Stimulated activated CD4-positive, alpha-beta T cell treated with anti-CD3 and anti-CD28 coated beads, Interleukin-2, amount 100 ng/mL, for 4 hours (primary cell): ENCODE measurements around the gene MS4A18.
"Not testable (repeated sequence)": the region's sequence is repeated elsewhere in the genome, so short reads cannot be mapped to it uniquely, and the experiment has no call there.

Experiments used
- DNase-seq: peaks from one replicate; pipeline ENCODE4 v3.0.0-alpha.2; 2020; ENCODE audit warnings: low read depth

The MS4A18 gene

DNA sequence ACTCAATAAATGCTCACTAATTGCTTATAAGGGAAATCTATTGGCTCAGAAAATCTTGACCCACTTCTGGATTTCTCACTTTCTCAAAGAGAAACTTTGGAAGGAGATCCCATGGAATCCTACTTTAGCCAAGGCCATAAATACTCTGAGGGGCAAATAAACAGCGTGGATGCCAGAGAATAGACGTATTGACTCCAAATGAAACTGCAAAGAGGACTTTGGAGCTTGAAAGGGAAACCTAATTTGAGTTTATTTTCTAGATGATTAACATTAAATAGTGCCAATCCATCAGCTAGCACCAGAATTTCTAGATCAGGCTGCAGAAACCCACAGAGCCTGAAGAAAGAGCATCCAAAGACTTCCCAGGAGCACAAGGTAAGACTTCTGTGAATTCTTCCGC, at the start of gene MS4A18:
Gene MS4A18, plus strand, starts transcription at position 301 of the 400 bp plus-strand sequence.
- DNase-seq = no peak

DNA sequence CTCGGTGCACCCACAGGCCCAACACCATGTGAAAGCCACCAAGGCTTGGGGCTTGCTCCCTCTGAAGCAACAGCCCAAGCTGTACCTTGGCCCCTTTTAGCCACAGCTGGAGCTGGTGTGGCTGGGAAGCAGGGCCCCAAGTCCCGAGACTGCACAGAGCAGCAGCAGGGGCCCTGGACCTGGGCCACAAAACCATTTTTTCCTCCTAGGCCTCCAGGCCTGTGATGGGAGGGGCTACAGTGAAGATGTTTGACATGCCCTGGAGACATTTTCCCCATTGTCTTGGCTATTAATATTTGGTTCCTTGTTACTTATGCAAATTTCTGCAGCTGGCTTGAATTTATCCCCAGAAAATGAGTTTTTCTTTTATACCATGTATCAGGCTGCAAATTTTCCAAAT, 46.3 kb upstream of the MS4A18 start:
- not testable (repeated sequence) for DNase-seq

GRCh38 chr11:60679879-60680278, 44.6 kb upstream of the MS4A18 start:
- DNase-seq = no peak

DNA sequence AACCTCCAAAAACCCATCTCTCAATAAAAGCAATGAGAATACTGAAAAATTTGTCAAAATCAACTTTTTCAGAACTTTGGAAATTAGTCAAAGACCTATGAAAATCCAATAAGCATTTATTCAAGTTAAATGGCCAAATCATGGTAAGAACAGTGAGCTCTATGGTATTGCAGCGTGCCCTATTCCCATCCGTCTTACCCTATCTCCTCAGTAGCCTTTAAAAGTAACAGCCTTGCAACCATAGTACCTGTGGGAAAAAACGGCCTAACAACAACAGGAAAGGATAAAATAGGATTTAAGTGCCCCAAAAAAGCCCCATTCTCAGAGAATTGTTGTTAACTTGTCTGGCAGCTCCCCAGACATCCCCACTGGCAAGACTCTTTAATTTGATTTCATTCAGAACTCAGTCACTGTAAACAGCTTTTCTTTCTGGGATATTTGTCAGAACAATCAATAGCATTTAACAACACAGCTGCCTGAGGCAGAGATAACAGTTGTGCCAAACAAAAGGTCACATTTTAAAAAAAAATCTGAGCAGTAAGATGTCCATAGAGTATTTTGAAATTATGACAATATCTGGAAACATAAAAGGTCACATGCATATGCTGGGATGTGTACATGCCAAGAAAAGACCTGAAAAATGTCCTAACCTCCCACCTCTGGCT, 43.9 kb upstream of the MS4A18 start:
- no peak for DNase-seq

DNA sequence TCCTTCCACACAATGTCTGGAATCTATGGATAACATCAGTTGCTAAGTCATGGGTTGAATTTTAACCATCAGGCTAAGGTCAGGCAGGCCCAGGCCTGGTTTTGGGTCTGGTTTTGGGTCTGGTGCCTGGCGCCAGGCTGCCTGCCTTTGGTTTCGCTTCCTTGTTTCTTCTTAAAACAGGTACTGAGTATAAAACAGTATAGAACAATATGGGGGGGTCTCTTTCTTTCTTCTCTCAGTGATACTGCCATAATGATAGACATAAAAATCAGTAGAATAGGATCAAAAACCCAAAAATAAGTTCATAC, 40.0 kb upstream of the MS4A18 start:
- not testable (repeated sequence) for DNase-seq

DNA sequence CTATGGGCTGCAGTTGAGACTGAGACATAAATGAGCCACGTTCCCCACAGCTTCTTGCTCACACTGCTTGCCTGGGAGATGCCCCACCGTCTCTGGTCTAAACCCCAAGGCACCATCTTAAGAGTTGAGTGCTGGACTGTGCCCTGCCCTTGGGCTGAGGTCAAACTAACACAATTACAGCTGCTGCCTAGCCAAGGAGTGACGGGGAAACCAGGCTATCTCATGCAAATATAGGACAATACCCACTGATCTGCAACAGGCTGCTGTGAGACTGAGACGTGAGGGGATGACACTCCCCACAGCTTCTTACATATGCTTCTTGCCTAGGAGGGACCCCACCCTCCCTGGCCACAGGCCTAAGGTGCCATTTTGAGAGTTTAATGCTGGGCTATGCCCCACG, 32.9 kb upstream of the MS4A18 start:
- DNase-seq = no peak

- DNase-seq = no peak
These were observed 25.2 kb upstream of the MS4A18 start, which contains the start of gene MS4A8 for GRCh38 chr11:60699284-60699691. MS4A8 (plus strand) TSS chr11:60699612; CDS start chr11:60700861, 1,249 bp downstream.

- DNase-seq = no peak
These were observed 24.6 kb upstream of the MS4A18 start for GRCh38 chr11:60699936-60700335.

DNA sequence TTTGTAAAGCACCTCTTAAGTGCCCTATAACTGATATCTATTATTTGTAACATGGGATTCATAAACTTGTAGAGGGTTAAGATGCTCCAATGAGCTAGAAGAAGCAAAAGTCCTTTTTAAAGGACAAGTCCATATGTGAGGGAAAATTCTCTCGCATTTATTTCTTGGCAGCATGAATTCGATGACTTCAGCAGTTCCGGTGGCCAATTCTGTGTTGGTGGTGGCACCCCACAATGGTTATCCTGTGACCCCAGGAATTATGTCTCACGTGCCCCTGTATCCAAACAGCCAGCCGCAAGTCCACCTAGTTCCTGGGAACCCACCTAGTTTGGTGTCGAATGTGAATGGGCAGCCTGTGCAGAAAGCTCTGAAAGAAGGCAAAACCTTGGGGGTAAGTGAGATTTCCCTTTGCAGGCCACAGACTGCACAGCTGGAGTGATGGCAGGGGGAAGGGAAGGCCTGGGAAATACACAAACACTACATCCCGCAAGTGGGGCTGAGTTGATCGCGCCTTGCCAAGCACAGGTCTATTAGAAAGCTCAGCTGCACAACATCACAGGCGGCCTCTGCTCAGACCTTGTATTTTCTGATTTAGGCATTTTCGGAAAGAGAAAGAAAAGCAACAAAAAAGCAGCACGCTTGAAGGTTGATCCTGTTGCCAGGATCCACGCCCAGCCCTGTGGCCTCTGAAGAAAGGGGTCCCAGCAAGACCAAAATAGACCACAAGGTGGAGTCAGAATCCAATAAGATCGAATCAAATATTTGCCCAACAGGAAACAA, 23.6 kb upstream of the MS4A18 start:
- no peak for DNase-seq

- DNase-seq = no peak
These were observed 23.1 kb upstream of the MS4A18 start for GRCh38 chr11:60701469-60701818.

- DNase-seq = no peak
These were observed 21.1 kb upstream of the MS4A18 start for GRCh38 chr11:60703374-60703773.

DNA sequence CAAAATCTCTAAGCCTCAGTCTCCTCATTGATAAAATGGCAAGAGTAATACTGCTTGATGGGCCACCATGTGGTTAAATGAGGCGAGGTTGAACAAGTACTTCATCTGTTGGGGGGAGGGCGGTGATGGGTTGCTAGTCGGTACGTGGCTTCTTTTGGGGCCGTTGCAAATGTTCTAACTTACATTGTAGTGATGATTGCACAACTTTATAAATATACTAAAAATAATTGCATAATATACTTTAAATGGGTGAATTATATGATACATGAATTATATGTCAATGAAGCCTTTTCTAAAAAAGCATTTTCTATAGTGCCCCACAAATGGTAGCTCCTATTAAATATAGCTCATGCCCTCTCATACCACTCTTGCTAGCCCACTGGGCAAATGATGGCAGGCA, 18.6 kb upstream of the MS4A18 start:
- no peak for DNase-seq

- no peak for DNase-seq
These were observed 17.6 kb upstream of the MS4A18 start for GRCh38 chr11:60706931-60707330.

DNA sequence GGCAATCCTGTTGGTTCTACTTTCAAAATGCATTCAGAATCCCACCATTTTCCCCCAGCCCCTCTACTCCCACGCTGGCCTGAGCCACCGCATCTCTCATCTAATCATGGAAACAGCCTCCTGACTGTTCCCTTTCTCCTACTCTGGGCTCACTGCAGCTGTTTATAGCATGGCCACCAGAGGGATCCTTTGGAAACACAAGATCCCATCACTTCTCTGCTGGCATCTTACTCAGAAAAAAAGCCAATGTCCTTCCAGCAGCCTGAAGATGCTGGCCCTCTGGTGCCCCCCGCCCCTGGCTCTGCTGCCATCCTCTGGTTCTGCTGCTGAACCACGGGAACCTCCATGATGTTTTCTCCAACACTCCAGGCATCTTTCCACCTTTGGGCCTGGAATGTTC, 14.0 kb upstream of the MS4A18 start:
- no peak for DNase-seq

DNA sequence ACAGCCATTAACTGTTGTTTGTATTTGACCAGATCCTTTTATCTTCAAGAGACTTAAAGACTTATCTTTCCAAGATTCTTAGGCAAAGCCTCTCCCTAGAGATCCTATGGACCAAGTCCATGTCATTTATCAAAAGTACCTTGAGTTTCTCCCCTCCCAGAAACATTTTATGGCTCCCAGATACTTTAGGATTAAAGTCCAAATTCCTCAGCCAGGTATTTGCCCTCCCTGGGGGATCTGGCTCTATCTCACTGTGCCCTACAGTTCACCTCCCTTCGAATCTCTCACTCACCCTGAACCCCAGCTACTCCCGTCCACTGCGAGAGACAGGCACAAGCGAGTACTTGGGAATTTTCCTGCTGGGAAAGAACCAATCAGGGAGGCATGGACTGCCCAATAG, 13.2 kb upstream of the MS4A18 start:
- DNase-seq = no peak

GRCh38 chr11:60713423-60713822, 11.1 kb upstream of the MS4A18 start:
- DNase-seq = not testable (repeated sequence)

- no peak for DNase-seq
These were observed 6.6 kb upstream of the MS4A18 start for GRCh38 chr11:60717956-60718355.

GRCh38 chr11:60718524-60719316, 5.8 kb upstream of the MS4A18 start:
- DNase-seq = no peak

- no peak for DNase-seq
These were observed 5.1 kb upstream of the MS4A18 start for GRCh38 chr11:60719391-60719790.

DNA sequence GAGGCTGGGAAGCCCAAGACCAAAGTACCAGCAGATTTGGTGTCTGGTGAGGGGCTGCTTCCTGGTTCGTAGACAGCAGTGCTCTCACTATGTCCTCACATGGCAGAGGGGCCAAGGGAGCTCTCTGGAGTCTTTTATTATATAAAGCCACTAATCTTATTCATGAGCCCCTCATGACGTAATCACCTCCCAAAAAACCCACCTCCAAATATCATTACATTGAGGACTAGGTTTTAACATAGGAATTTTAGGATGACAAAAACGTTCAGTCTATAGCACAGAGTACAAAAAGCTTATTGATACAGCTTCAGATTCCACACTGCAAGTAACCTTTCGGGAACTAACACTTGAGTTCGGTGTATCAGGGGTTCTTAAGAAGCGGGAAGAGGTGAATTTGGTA, 4.1 kb upstream of the MS4A18 start:
- no peak for DNase-seq

DNA sequence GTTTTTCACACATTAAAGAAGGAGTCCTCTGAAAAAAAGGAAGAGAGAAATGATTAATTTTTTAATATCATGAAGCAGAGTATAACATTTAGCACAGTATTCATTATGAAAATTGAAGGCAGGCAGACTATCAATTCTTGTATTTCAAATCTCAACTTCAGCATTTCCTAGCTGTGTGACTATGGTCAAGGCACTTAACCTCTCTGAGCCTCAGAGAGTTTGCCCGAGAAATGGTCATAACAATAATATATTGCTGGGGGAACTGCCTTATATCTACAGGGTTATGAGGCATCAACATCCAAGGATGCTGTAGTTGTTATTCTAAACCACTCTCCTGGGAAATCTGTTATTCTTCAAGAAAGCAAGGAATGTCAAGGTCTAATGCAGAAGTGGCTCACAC, 1.1 kb downstream of the MS4A18 start:
- no peak for DNase-seq

- no peak for DNase-seq
These were observed 7.1 kb downstream of the MS4A18 start for GRCh38 chr11:60731586-60731985.

DNA sequence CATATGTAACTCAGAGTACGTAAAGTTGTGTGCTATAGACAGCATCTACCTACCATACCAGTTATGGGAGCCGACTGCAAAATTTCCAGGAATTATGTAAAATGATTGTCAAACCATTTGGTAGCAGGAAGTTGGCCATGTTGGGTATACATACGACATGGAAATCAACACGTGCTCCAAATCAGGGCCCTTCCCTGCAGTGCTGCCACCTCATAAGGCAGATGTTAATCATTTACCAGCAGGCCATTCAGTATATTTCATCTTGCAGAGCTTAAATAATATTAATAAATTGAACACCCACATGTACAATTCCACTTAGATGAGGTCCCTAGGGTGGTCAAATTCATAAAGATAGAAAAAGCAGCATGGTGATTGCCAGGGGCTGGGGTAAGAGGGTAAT, 9.8 kb downstream of the MS4A18 start:
- no peak for DNase-seq
